NCI-H345 (cell line): ENCODE data around the gene SPATA32.
A peak's percentile ranks its signal among the peaks of the same experiment; 100 is the strongest.

Experiments
- DNase-seq: peaks from one replicate; lab custom pipeline; 2025; lab: John Stamatoyannopoulos, UW

SPATA32 gene

DNA sequence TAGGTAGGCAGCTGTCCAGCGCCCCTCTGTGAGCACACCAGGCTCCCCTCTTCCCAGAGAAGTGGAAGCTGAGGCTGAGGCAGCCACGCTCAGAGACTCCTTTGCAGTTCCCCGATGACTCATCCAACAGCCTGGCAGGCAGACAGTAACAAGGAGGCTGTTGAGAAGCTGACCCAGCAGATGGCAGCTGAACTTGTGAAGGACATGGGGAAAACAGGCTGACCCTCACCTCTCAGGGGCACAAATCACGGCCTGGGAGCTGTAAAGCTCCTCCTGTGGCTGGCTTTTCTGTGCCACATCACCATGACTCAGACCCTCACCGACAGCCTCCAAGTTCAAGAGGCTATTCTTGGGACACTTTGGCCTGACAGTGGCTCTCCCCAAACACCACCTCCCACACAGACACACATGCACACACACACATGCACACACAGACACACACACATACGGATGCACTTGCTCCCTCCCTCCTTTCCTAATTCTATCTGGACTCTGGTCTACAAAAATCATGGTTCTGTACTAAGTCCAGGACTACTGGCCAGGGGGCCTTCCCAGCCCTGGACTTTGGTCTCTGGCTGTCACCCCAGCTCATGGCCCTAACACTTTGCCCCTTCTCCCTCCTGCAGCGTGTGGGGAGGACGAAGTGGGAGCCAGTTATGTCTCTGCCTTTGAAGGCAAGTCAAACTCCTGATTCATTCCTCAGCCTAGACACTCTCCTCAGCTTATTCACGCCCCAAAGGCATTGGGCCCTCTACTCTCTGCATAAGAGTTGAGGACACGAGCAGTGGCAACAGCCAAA is 31.7 kb upstream of the SPATA32 start:
- no peak for DNase-seq

DNA sequence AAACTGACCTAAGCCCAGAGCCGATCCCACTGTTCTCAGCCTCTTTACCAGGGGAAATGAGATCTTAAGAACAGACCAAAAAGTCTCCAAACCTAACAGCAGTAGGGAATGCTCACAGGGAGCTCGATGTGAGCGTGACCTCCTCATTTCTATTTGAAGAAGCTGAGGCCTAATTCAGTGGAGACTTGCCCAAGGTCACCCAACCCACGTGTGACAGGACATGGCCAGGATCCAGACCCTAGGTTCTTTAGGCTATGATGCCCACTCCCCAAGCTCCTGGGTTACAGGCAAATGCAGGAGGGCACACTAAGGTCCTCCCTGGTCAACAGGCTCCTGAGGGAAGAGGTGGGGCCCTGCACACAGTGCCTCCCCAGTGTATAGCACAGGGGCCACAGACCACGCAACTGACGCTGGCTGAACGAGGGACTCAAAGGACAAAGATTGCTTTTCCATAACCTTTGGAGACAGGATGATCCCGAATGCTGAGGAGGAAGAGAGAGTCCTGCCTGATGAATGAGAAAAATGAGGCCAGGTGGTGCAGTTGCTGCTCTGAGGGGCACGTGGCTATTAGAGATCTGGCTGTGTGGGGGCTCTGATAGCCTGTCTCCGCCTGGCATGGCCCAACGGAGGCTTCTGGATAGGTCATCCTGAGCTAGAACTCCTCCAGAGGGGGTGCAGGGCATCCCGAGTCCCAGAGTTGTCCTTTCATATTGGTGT is 31.0 kb upstream of the SPATA32 start:
- DNase-seq, result no peak

DNA sequence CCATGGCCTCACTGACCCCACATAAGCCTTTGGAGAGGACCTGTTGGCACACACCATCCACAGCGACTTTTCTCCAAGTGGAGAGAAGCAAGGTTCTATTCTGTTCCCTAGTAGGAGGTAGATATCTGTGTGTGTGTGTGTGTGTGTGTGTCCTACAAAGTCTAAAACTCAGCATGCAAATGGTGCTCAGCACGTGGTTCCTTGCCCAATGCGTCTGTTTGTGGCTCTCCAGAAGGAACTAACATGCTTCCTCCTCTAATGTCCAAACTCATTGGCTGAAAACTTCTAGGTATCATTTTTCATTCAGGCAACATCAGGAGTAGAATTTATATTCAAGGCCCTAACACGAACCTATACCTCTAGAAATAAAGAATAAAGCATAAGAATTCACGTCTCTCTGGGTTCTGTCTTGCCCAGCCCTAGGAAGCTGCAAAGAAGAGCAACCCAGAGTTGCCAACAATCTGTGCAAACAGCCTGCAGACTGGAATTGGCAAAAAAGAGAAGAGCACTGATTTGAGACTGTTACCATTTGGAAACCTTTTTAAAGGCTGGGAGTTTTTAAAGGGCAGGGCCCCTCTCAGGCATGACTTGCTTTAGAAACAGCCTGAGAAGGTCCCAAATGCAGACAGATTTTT is 29.4 kb upstream of the SPATA32 start:
- DNase-seq, result no peak

DNA sequence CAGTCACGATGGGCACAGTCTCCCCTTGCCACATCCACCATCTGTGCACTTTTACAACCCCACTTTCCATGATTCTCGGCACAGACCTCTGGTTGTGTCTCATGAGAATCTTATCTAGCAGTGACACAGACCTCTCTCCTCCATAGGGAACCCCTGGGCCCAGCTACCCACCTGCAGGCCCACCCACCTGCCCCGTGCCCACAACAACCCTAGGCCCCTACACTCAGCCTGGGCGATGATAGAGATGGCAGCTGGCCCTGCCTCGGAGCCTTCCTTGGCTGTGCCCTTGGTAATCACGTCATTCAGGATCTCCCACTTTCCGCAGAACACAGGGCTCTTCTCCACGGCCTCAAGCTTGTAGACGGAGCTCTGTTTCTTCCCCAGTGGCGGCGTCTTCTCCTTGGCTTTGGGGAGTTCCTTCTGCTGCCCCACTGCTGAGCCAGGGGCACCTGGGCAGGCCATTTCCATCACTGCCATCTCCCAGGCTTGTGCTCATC is 28.4 kb upstream of the SPATA32 start:
- DNase-seq, result no peak

DNA sequence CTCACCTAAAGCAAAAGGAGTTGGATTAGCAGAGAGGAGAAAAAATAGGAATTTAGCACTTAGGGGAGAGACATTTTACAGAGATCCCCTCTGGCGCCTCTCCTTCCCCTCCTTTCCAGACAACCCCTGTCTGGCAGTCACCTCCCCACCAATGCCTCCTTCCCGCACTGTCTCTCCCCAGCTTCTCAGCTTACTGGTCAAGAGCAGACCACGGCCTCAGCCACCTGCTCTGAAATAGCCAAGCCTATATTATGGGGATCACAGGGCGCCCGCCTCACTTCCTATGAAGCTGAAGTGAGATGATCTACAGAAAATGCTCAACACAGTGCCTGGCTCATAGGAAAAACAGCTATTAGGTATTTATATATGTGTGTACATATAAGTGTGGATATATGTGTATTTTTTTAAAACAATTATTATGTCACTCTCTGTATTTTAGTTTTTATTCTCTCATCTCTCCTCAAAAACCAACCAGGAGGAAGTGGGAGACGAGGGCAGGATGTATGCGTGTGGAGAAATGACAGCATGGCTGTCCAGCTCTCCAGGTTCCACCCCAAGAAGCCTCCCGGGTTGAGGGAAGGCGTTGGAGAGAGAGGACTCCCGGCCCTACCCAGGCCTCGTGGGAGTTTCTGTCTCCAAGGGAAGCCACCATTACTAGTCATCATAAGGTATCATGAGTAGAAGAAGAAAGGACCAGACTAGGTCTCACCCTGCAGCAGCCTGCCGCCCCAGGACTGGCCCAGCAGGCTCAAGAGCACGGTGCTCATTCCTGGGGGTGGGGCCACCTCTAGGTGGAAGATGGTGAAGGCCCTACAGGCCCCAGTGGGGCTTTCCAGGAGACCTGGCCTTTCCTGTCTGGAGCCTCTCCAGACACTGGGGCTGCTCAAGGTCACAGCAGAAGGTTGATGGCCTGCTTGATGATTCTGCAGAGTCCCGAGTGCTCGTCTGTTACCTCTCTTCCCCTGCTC is 27.7 kb upstream of the SPATA32 start:
- no peak for DNase-seq

DNA sequence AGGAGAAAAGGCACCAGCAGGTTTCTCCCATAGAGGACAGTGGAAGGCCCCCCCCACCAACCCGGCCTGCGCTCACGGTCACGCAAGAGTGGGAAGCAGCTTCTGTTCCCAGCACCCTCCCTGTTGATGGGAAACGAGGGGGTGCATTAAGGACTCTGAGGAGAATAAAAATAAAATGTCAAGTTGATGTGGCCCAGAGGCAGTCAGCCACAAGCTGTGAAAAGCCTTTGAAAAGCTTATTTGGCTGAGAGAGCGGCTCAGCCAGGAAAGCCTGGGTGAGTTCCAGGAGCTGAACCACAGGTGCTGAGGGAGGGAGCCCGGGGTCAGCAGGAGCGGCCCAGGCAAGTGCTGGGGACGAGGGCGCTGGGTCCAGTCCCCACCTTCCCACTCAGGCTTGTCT is 26.9 kb upstream of the SPATA32 start:
- peak; percentile 86 for DNase-seq

DNA sequence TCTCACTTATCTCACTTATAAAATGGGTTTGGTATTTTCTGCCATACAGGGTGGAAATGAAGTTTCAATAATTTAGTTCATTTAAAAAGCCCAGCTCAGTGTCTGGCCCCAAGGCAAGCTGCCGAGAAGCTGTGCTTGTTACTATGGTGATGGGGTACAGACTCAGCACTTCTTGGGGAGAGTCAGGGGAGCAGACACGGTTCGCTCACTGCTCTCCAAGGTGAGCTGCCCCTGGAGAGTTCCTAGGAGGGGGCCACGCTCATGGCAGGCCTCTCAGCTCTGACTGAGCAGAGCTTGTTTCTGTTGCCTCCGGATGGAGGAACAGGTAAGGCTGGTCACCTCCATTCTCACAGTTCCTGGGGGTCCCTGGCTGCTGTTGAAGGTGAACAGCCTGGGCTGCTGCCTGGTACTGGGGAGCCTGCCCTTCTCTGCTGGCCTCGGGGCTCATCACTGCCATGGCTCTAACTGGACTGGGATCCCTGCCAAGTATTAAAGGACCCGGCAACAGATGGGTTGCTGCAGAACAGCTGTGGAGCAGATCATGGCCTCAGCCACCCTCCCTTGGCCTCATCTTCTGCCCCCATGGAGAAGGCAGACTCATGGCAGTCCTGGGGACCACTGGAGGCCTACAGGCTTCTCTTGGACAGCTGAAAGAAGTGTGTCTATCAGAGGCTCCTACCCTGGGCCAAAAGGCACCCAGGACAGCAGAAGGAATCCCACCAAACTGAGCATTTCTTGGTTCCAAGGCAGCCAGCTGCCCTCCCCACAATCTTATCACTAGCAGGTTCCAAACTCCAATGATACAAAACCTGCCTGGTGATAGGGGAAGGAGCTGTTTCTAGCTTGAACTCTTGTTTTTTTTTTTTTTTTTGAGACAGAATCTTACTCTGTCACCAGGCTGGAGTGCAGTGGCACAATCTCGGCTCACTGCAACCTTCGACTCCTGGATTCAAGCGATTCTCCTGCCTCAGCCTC is 25.9 kb upstream of the SPATA32 start:
- peak; percentile 66 for DNase-seq

DNA sequence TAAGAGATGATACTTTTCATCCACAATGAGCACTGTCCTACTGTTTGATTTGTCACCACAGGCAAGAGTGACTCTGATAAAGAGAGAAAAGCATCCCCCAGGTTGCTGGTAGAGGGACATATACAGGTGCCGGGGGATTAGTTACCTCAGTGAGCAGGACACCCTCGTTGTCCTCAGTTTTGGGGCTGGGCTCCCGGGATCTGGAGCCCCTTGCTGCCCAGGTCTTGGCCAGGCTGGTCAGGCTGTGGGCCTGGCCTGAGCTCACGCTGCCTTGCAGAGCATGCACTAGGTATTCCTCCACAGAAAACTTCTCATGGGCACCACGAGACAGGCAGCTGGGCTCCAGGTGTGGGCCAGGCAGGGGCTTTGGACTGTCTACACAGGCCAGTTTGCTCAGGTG is 24.4 kb upstream of the SPATA32 start:
- no peak for DNase-seq

DNA sequence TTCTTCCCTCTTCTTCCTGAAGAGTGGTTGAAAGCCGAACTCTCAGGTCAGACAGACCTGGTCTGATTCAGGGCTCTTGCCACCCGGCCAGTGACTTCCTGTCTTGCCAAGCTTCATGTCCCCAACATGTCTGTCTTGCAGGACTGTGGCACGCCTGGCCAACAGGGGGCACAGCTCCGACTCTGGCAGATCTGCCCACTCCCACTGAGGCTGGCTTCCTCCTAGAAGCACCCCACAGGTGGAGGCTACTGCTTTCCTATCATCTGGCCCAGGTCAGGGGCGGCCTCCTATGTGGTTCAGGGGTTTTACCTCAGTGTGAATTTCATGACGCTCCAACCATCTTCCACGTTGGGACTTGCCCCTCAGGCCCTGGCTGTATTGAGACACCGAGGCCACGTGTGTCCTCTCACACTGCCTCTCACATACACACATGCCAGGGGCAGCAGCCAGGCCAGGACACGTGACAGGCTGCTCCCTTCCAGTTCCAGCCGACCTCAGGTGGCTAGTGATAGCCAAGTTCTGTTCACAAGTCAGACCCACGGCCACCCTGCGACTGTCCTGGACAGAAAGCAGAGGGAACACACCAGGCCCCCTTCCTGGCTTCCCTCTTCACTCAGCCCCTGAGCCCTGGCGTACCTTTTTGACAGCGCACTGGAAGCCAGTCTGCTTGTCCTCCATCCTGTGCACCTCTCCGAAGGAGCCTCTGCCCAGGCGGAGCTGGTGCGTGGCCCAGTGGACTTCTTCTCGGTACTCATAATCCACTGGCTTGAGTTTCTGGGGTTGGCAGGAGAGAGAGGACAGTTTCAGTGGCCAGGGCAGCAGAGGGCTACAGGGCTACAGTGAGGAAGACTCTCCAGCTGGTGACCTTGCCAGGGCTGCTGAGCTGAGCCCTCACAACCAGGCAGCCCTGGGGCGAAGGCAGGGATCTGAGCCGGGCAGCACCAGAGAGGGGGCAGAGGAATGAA is 22.6 kb upstream of the SPATA32 start:
- DNase-seq, result no peak

DNA sequence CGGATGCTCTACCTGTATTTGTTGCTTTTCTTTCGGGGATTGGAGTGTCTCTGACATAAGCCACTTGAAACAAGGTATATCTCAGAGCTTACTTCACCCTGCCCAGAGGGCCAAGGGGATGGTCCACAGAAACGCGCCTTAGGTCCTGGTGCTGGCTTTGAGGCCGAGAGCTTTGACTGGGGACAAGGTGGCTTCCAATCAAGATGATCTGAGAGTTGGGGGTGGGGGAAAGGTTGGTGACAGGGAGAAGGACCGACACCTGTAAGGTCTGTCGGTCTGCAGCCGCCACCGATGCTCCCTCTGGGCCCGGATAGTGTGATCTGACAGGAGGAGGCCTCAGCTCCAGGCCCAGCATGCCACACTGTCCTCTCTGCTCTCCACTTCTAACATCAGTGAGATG is 21.8 kb upstream of the SPATA32 start:
- no peak for DNase-seq

DNA sequence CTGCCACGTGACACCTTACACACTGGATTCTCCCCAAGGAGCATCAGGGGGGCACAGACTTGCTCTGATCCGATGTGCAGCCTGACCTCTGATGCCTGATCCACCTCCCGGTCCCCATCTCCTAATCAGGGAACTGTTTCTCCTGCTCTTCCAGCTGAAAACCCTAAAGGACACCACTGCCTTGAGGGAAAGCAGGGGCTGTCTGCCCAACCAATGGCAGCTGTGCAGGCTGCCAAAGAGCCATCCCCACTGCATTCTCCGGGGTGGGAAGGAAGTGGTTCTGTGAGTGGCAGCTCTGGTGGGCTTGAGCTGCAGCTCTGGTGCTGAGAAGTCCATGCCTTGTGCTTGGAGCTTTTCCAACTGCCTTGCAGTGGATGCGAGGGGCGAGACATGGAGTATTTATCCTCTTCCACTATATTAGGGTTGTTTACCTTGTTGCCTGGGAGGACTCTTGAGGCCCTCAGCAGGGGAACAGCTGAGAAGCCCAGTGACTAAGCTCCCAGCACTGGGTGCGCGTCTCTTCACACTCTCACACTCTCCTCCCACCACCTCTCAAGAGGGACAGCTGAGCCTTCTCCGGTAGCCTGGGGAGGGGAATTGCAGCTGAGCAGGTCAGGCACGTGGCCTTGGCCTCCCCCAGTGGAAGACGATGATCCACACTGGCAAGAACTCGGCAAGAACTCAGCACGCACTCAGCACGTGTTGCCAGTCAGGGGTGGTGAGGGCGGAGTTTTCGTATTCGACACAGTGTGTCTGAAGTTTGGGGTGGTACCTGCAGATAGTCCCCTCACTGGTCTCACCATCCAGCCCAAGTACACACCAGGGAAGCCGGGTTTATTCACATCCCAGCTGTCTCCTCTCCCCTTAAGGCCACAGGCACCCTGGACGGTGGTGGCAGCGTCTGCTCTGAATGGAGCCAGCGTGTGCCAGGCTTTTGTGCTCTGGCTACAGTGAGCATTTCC is 21.1 kb upstream of the SPATA32 start:
- peak; percentile 91 for DNase-seq

DNA sequence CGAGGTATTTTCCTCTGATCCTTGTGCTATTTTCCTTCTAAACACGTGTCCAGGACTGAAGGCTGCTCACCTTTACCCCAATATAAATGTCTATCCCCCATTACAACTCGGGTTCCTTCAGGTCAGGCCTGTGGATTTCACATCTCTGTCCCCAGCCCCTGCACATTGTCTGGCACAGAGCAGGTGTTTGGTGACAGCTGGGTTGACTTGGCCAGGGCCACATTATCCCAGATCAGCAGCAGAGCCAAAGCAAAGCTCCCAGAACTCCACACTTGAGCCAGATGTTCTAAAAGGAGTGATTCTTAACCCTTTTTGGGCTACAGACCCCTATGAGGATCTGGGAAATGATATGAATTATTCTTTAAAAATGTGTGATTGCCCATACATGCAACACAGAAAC is 18.0 kb upstream of the SPATA32 start:
- no peak for DNase-seq

DNA sequence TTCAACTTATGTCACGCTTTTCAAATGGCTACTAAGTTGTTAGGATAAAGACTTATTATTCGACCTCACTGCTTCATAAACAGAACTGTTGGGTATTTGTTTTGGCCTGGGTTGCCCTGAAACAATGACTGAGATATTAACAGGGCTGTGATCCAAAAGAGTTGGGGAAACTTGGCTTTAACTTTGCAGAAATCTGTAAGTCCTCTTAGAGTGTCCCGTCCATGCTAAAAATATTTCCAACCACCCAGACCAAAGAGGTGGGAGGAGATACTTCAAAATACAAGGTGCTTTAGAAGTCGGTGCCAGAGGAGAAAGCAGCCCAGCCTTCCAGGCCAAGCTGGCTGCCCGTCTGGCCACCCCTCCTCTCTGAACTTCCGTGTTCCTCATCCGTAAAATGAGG is 16.1 kb upstream of the SPATA32 start:
- DNase-seq, result no peak

DNA sequence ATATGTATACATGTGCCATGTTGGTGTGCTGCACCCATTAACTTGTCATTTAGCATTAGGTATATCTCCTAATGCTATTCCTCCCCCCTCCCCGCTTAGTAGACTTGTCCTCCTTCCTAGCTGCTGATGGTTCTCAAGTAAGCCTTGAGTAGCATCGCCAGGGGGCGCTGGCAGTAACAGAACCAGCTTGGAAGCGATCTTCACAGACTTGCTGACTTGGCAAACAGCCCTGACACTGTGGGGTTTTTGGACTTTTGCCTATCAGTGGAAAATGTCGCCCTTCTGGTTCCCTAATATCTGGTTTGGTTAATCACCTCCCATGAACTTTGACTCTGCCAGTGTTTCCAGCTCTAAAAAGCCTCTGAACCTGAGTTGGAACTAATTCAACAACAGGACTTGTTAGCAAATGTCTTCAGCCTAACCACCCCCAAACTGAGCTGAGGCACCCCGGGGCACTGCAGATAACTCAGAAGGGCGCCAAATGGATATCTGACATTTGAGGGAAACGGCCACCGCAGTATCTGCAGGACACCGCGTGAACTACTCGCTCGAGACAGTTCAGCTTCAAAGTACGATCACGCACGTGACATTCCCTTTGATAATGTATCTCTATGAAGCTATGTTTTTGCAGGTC is 15.4 kb upstream of the SPATA32 start:
- DNase-seq, result peak; percentile 91

DNA sequence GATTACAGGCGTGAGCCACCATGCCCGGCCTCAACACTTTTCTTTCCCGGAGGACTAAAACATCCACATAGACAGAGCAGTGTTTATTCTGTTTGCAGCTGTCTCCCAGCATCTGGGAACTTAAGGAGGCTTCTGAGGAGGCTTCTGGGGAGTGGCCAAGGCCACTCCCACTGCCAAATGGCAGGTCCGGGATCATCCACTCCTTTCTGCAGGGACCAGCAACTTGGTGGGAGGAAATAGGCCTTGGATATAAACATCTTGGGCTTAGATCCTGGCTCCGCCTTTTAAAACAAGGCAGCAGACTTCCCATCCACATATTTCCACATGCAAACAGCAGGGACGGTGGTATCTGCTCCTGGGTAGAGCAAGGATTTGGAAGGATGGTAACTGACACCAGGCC is 14.1 kb upstream of the SPATA32 start:
- DNase-seq, result no peak

DNA sequence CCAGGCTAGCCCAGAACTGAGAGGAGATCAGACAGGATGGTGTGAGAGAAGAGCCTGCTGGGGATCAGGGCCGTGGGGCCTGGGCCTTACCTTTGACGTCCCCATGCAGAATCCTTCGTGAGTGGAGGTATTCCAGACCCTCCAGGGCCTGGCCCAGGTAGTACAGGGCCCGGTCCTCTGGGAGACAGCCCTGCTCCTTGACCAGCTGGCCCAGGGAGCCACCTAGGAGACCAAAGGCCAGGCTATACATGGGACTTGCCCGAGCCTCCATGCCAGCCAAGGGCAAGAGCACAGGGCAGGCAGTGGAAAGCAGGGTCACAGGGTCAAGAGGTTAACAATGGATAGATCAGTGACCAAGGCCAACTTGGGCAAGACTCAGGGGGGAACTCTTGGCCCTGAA is 12.1 kb upstream of the SPATA32 start:
- DNase-seq, result no peak

DNA sequence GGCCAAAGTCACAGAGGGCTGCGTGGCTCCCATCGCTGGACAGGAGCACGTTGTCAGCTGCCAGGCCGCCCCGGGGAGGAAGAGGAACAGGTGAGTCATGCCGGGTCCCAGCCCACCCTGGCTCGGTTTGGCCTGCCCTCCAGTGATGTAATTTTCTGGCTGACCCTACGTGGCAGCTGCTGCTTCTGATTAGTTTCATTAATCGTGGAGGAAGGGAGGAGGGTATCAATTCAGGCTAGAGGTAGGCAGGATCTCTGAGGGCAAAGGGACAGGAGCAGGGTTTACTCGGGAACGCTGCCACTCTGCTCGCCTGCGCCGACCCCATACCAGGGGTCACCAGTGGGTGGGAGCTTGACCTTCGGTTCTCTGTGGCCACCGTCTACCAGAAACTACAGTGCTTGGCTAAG is 11.7 kb upstream of the SPATA32 start:
- DNase-seq, result no peak

DNA sequence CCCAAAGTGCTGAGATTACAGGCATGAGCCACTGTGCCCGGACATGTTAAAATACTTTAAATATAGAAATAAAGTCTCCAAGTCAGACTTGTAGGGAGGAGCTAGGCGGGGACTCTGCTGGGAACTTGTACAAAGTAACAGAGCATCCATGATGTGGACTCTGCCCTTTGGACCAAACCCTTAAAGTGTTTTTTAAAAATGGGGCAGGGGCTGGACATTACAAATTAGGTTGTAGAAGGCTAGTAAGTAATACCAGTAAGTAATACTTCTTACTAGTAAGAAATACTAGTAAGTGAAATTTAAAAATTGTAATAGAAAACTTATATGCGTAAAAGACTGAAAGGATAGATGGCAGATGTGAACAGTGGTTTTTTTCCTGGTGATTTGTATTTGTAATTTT is 9.7 kb upstream of the SPATA32 start:
- DNase-seq, result no peak
